Midbrain (tissue), 1 donor: Measurements from ENCODE around the gene COL20A1.

Experiments used
- DNase-seq: peaks from one replicate; lab custom pipeline; 2025; lab: John Stamatoyannopoulos, UW

COL20A1 gene

GRCh38 chr20:63261060-63261794, 31.8 kb upstream of the COL20A1 start:
- peak; percentile 39 for DNase-seq

GRCh38 chr20:63261795-63262528, 31.0 kb upstream of the COL20A1 start:
- DNase-seq: no peak

- no peak for DNase-seq
Observed at GRCh38 chr20:63262836-63263235, 30.1 kb upstream of the COL20A1 start.

GRCh38 chr20:63264000-63264399, 29.0 kb upstream of the COL20A1 start:
- no peak for DNase-seq

GRCh38 chr20:63264519-63264918, 28.5 kb upstream of the COL20A1 start:
- peak; percentile 2 for DNase-seq

- DNase-seq: no peak
Observed at GRCh38 chr20:63265891-63266515, 27.0 kb upstream of the COL20A1 start.

GRCh38 chr20:63267691-63268090, 25.3 kb upstream of the COL20A1 start:
- DNase-seq: no peak

GRCh38 chr20:63268256-63268655, 24.7 kb upstream of the COL20A1 start:
- DNase-seq: no peak

GRCh38 chr20:63268671-63269439, 24.1 kb upstream of the COL20A1 start:
- DNase-seq: no peak

- DNase-seq: no peak
Observed at GRCh38 chr20:63269724-63270123, 23.3 kb upstream of the COL20A1 start.

- DNase-seq: no peak
Observed at GRCh38 chr20:63270606-63271325, 22.2 kb upstream of the COL20A1 start.

- DNase-seq: peak; percentile 88
Observed at GRCh38 chr20:63272105-63273058, 20.6 kb upstream of the COL20A1 start, which contains the start of gene ARFGAP1. ARFGAP1 (plus strand) TSS chr20:63272813; CDS start chr20:63275581, 2,768 bp downstream.

GRCh38 chr20:63273059-63273579, 19.9 kb upstream of the COL20A1 start:
- DNase-seq: no peak

GRCh38 chr20:63273635-63274380, 19.2 kb upstream of the COL20A1 start:
- no peak for DNase-seq

GRCh38 chr20:63274381-63275228, 18.4 kb upstream of the COL20A1 start:
- DNase-seq: no peak

- no peak for DNase-seq
Observed at GRCh38 chr20:63275825-63276224, 17.2 kb upstream of the COL20A1 start.

GRCh38 chr20:63276956-63277355, 16.0 kb upstream of the COL20A1 start:
- no peak for DNase-seq
